Measurements from ENCODE around the gene ACADSB.

DNA sequence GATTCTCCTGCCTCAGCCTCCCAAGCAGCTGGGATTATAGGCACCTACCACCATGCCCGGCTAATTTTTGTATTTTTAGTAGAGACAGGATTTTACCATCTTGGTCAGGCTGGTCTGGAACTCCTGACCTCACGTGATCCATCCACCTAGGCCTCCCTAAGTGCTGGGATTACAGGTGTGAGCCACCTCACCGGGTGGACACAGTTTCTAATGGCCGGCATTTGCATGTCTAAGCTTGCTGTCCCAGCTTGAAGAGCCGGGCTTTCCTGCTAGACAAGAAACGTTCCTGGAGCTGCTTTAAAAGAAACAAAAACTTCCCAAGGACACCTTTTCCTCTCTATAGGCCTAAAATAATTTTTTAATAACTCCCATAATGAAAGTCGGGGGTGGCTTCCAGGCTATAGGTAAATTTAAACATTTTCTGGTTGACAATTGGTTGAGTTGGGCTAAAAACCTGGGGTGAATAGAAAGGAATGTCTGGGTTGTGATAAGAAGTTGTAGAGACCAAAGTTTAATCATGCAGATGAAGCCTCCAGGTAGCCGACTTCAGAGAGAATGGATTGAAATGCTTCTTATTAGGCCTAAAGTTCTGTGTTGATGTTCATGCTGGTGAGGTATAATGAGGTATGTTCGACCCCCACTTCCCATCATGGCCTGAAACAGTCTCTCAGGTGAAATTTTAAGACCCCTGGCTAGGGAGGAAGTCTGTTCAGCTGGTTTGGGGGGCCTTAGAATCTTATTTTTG, 8.8 kb downstream of the ACADSB start:
- TF ChIP-seq, protein P1, sequence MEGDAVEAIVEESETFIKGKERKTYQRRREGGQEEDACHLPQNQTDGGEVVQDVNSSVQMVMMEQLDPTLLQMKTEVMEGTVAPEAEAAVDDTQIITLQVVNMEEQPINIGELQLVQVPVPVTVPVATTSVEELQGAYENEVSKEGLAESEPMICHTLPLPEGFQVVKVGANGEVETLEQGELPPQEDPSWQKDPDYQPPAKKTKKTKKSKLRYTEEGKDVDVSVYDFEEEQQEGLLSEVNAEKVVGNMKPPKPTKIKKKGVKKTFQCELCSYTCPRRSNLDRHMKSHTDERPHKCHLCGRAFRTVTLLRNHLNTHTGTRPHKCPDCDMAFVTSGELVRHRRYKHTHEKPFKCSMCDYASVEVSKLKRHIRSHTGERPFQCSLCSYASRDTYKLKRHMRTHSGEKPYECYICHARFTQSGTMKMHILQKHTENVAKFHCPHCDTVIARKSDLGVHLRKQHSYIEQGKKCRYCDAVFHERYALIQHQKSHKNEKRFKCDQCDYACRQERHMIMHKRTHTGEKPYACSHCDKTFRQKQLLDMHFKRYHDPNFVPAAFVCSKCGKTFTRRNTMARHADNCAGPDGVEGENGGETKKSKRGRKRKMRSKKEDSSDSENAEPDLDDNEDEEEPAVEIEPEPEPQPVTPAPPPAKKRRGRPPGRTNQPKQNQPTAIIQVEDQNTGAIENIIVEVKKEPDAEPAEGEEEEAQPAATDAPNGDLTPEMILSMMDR (IDR thresholded peaks at IDR 0.05; ENCODE audit: borderline replicate concordance, extremely low read depth, low read length, poor library complexity, severe bottlenecking), result no peak
- TF ChIP-seq EZH2 (IDR thresholded peaks at IDR 0.05; ENCODE audit: borderline replicate concordance, low read depth, low read length, severe bottlenecking), result no peak

Measured in DND-41 (cell line).